Hepatic stellate cell (primary cell): ENCODE measurements around the gene XYLT1.
"Not testable (repeated sequence)": the region's sequence is repeated elsewhere in the genome, so short reads cannot be mapped to it uniquely, and the experiment has no call there.

Source experiments
- DNase-seq: peaks from one replicate; pipeline ENCODE4 v3.0.0; 2011; ENCODE audit warnings: low spot score

The XYLT1 gene

DNA sequence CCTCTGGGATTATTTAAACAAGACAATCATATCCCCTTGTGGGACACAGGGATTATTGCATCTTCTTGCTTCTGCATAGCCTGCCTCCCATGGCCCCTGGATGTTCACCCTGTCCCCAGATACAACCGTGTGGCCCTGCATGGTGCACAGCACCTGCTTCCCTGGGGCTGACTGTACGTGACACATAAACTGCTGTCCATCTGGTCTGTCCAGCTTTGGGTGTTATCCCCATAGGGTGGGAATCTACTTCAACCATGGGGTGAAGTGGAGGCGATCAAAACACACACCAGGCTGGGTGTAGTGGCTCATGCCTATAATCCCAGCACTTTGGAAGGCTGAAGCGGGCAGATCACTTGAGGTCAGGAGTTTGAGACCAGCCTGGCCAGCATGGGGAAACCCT lies 138.8 kb downstream of the XYLT1 start:
- DNase-seq = no peak

DNA sequence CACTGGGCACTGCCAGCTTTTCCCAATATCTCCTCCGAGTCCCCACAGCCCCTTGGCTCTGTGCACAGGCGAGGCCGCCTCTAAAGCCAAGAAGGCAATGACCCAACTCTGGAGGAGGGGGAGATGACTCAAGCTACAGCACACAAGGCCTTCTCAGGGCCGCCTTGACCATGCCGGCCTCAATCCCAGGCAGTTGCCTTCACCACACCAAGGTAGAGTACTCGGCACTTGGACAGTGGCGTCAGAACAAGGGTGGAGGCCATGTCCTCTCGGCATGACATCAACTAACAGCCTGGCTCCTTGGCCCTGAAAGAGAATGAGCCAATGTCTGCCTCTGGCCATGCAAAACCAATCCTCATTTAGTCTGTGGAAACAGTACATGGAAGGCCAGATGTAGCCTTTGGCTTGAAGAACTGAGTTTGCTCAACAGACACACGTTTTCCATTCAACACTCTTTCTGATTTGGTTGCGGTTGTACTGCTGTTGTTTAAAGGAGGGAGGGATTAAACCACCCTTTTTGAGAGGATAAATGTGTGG lies 139.6 kb downstream of the XYLT1 start:
- no peak for DNase-seq

DNA sequence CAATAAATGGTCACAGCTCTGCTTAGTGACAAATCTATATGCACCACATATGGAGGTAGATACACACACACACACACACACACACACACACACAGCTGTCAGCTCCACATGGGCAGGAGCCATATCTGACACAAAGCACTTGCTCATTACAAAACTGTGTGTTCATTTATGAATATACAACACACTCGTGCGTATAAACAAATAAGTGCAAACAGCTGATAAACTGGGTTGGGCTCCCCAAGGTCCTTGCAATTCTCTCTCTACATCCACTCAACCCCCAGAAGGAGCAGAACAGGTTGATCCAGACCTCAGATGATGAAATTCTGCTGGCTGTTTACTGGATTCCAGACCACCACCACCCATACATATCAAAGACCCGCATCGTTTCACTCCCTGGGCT lies 140.7 kb downstream of the XYLT1 start:
- DNase-seq = no peak

DNA sequence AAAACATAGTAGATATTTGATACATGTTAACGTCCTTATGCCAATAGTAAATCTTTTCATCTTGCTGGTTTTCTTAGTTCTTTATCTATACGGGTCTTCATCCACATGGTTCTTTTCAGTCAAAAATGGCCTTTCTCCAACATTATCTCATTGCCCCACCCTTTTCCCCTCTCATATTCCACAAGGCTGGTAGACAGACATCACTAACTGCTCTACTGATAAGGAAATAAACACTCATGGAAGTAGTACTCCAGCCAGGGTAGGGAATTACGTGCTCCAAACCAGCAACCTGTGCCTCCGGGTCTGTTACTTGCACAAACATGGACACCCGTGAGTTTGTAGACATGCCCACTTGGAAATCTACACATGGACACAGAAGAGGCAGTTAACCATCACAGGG lies 141.4 kb downstream of the XYLT1 start:
- no peak for DNase-seq

DNA sequence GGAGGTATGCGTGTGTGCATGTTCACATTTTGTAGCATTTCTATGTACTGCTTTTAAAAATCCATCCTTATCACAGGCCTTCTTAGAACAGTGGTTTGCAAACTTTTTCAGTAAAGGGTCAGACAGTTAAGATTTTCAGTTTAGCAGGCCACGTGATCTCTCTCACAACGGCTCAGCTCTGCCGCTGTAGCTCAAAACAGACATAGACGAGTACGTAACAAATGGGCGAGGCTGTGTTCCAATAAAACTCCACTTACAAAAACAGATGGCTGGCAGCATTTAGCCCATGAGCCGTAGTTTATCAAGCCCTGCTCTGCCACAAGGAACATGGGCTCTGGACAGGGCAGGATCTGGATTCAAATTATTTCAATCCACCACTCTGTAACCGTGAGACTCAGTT lies 141.8 kb downstream of the XYLT1 start:
- no peak for DNase-seq

DNA sequence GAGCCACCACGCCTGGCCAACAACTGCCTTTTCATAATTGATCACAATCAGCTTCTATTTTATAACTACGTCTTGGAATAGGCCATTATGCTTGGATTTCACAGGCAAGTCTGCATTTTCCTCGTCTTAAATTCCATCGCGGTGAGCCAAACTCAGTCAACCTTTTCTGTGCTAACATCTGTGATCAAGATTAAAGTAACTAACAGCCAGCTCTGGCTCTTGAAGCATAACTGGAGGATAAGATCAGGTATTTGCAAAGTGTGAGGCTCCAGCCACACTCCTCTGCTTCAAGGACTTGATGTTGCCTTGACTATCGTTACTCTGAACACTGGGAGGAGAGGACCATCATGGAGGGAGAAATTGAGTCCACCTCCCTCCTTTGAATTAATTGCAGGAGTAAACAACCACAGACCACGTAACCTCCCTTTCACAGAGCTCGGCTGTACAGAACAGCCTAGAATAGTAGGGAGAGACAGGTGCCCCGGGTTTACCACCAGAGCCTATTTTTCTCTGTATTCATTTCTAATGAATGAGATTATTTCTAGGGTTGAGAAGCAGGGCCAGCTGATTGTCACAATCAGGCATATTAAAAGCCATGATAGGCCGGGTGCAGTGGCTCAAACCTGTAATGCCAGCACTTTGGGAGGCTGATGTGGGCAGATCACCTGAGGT lies 143.0 kb downstream of the XYLT1 start:
- DNase-seq = no peak

DNA sequence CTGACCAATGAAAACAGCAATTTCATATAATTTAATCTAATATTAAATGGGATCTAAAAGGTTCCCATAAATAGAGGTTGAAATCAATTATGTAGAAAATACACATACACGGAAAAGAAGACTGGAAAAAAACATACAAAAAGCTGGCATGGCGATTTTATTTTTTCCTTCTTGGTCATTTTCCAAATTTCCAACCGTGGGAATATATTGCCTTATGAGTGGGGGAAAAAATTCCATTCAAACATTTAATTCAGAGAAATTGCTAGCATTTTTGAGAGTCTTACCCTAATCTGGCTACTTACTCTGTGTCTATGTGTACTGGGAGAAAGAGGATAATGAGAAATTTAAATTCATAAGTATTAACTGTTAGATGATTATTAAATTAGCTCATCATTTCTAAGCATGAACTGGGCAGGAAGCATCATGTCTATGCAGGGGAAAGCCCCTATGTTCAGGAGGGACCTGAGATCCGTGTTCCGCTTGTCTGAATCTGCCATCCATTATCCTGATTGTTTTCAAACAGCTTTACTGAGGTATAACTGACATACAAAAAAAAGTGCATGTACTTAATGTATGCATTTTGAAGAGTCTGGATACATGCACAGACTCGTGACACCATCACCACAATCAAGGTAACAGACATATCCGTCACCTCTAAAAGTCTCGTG lies 145.2 kb downstream of the XYLT1 start:
- DNase-seq = no peak

DNA sequence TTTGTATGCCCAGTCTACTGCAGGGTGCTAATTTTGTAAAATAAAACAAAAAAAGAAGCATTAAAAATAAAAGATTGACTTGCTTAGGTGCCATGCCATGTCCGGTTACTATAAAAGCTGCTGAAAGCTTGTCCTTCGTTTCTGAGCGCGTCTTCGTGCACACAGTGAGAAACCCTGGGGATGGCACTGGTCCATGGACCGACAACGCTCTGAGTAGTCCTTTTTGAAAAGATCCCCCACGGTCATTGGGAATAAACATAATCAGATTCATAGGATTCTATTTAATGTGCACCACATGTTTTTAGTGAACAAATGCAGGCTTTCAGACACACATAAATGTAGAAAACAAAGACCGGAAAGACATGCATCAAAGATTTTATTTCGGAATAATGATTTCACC lies 146.3 kb downstream of the XYLT1 start:
- no peak for DNase-seq

DNA sequence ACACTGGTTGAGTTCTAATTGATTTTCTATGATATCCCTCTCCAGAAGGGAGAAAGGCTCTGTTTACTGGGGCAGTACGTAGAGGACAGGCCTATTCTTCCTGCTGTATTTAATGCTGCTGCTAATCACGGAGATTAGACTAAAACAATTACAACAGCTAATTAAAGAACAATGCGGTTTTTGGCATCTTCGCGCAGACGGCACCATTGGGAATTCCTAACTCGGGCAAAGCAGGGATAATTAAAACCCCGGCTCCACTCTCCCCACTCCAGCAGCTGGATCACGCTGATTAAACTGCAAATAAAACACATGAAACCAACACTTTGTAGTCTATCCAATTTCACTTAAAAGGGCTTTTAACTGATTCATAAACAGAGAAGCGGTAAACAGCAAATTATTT lies 147.6 kb downstream of the XYLT1 start:
- DNase-seq = no peak

DNA sequence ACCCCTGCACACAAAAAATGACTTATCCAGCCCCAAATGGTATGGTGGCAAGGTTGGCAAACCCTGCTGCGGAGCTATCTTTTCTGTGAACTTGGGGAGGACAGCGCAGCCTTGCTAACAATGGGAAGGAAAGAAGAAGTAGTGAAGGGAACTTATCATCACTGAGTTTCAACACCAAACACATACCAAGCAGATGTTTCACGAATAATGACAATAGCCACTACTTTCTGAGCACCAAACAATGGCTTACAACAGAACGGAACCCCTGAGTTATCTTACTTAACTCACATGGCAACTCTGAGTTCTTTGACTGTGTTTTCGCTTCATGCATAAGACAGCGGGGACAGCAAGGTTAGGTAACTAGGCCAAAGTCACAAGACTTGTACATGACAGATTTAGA lies 148.9 kb downstream of the XYLT1 start:
- DNase-seq = no peak

DNA sequence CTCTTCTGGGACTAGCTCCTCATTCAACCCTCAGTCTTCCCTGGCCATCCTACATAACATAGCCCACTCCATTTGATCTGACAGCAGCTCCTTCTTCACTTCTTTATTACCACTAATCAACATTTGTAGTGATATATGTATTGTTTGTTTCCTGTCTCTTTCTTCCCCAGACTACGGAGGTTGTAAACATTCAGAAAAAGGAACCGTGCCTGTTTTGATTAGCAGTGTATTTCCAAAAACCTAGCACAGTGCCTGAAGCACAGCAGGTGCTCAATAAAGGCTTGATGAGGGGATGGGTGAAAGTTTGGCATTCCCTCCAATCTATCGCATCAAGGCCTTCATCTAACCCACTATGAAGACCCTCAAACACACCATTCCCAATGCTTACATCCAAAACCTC lies 150.8 kb downstream of the XYLT1 start:
- no peak for DNase-seq

DNA sequence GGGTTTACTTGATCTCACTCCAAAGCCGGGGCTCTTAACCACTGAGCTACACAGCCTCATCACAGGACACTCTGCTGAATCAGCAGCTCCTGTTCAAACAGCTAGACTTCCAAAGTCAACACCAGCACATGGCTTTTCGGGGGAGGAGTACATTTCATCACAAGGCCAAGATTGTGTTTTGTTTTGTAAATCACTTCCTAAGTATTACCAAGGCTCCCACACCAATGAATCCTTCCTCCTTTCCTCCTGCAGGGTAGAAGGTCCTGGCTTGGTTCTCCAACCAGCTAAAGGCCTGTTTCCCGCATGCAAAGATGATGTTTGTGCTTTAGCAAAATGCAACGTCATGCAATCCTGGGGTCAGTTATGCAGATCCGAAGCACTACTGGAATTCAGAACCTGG lies 152.5 kb downstream of the XYLT1 start:
- peak; percentile 11 for DNase-seq

DNA sequence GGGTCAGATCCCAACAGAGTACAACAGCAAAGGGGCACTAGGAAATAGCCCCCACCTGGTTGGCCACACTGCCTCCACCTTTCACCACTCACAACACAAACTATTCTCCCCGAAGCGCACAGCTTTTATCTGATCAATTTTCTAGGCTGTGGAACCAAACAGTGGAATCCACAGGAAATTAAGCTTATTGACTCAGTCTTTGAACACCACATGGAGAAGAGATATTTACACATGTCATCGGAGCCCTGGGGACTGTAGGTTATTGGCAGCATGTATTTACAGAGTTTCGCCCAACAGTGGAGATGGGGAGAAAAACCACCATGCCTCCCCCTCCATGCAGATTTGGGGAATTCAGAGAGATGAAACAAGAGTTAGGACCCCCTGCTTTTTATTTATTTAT lies 154.8 kb downstream of the XYLT1 start:
- DNase-seq = no peak

DNA sequence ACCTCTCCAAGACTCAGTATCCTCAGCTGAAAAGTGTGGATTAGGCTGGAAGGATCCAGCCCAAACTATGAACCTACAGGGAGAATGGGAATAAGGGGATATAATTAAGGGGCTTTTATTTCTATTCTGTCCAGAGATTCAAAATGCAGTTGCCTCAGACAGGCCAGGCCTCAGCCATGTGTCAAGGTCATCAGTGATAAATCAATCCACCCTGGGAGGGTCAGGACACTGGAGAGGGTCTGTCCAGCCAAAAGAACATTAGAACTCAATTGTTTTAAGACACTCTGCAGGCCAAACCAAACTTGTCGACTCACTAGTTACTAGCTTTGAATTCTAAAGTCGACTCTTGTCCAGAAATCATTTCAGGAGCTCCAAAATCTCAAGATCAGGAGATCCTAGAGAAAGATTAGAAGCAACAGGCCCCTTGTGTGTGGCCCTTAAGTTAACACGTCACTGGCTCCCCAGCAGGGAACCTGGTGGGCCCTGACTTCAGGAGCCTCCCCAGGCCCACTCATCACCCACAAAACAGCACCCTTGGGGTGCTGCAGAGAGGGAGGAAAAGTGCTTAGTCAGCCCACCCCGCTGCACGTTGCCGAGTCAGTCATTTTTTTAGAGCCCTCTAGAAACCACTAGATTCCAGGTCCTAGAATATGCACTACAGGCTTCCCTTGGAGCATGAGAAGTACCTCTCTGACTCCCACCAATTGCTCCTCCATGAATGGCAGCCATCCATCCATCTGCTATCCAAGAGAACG lies 156.8 kb downstream of the XYLT1 start:
- no peak for DNase-seq

DNA sequence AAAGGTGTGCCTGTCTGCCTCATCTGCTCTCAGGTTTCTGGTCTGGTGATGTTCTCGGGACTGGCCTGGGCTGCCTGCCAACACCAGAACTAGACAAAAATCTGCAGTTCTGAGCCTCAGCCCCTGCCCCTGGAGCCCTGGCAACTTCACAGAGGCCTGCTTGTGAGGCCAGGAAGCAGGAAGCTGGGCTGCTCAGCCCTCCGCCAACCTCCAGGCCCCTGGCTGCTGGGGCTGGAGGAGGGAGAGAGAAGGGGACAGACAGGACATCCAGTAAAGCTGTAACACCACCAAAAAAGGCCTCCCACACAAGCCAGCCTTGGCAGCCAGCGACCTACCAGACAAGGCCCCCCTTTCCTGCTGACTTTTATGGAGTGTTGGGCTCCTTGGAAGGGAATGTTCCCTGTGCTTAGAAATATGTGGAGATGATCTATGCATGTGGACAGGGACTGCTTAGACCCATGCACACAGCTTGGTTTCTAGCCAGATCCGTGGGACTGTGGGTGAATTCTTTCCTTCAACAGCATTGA lies 157.6 kb downstream of the XYLT1 start:
- DNase-seq = no peak

DNA sequence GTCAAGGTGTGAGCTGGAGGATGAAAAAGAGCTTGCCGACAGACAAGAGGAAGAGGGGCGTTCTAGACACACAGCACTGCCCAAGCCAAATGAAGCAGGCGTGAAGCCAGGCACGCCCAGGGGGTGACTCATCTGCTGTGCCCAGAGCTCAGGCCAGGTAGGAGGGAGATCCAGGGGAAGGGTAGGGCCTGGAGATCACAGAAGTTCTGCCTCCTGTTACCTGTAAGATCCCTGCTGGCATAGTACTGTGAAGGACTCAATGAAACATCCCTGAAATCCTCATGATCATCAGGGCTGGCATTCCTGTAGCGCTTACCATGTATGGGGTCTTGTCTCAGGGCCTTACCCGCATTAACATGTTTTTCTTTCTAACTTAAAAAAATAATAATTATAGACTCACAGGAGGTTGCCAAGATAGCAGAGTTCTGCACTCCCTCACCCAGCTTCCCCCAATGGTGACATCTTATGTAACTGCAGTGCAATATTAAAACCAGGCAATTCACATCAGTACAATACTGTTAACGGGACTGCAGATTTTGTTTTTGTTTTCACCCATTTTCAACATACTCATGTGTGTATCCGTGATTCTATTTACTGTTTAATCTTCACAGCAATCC lies 158.6 kb downstream of the XYLT1 start:
- DNase-seq = no peak

DNA sequence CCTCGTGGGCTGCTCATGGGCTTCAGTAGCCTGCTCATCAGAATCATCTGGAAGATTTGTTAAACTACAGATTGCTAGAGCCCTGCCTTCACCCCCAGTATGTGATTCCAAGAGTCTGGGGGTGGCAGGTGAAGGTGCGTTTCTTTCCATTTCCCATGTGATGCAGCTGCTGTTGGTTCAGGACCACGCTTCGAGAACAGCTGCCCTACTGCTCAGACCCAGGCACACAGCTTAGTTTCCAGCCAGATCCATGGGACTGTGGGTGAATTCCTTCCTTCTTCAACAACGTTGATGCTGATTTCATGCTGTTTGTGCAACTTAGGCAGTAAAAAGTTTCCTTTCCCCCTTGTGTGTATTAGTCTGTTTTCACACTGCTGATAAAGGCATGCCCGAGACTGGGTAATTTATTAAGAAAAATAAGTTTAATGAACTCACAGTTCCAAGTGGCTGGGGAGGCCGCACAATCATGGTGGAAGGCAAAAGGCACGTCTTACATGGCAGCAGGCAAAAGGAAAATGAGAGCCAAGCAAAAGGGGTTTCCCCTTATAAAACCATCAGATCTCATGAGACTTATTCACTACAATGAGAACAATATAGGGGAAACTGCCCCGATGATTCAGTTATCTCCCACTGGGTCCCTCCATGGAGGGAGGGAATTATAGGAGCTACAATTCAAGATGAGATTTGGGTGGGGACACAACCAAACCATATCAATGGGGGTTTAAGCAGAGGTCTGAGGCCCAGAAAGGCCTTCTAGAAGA lies 159.2 kb downstream of the XYLT1 start:
- DNase-seq = no peak

DNA sequence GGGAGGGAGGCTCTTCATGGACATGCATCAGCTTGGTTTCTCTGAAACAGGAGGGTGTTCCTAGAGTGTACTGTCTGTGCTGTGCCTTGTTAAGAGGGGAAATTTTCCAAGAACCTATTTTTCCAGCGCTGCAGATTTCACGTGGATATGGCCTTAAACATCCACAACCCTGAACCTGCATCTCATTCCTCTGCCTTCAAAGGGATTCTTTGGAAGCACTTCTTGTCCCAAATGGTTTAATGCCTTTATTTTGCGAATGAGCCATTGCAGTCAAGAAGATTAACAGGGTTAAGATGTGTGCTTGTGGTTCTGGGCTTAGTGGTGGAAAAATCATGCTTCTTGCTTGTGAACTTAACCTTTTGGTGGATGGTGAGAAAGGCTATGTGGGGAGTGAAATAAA lies 161.2 kb downstream of the XYLT1 start:
- no peak for DNase-seq

DNA sequence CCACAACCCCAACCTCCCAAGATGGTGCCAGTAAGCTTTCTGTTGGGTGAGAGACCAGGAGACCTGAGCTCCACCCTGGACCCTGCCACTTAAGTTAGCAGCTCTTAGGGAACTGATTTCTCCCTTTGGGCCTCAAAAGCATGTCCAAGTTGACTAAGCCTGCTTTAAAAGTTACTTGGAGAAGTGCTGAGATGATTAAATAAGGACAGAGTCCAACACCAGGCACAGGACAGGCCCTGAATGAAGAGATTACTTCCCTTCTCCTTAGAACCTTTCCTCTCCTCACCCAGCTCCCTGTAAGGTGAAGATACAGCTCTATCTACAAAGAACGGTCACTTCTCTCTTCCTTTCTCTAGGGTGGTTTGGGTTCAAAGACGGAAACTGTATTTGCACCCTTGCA lies 162.6 kb downstream of the XYLT1 start:
- no peak for DNase-seq

DNA sequence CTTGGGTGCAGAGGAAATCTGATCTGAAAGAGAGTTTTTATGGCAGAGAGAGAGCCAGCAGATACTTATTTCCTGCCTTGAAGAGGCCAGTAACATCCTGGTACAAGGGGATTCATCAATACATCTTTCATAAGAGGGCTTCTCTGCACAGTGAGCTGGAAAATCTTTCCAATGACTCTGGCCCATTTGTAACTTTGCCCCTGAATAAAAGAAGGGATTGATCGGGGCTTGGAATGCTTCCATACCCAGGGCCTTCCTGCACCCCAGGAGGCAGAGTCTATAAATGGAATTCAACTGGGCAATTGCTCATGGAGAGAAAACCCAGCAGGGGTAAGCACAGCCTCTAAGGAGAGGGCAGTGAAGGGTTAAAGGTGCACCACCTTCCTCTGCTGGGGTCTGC lies 163.3 kb downstream of the XYLT1 start:
- DNase-seq = no peak

DNA sequence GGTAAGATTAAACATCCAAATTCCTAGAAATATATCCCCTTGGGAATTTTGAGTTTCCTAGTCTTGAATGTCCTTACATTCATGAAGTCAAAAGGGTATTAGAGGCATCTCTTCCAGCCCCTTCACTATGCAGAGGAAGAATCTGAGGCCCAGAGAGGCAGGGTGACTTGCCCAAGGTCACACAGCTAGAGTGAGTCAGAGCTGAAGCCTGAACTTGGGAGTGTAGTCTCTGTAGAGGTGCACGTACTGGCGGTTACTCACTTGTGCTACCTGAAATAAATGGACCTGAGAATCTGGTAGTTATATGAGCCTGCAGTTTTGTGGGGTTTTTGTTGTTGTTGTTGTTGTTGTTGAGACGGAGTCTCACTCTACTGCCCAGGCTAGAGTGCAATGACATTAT lies 164.0 kb downstream of the XYLT1 start:
- DNase-seq = no peak

DNA sequence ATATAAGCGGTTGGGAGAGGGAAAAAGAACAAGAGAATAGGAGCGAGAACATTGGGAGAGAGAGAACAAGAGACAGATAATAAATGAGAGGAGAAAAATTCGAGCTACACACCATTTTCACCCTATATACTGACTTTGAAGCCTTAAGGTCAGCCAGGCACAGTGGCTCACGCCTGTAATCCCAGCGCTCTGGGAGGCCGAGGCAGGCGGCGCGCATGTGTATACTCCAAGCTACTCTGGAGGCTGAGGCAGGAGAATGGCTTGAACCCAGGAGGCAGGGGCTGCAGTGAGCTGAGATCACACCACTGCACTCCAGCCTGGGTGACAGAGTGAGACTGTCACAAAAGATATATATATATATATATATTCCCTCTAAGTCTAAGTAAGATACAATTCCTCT lies 164.5 kb downstream of the XYLT1 start:
- not testable (repeated sequence) for DNase-seq
